GM12878 (cell line): ENCODE measurements around the gene KCNN3. TPM values are rescaled to one million over a fixed set of nuclear protein-coding genes. Genes with fewer than 3 reads are reported as not detected.

Experiments used
- ATAC-seq: fragments of 200-7000 bp; cut with Tn5 transposase; 3 replicates; pipeline ENCODE4 v1.9.1; 2020; ENCODE audit warnings: mild to moderate bottlenecking, moderate library complexity
- BruUV-seq: library from RNA; stranded (reverse); fragments of 400-500 nt; replicated peaks from 2 replicates; lab custom pipeline; 2021; lab: Mats Ljungman, UMichigan
- CTCF ChIA-PET: fragments of 300-600 bp; sonication (Branson Sonifier 250); formaldehyde crosslinking; extraction: SDS; loops from one replicate; lab custom pipeline; 2021; ENCODE audit warnings: inconsistent platforms; lab: Yijun Ruan, JAX
- POLR2A ChIA-PET: fragments of 350-600 bp; formaldehyde crosslinking; extraction: SDS; loops from one replicate; lab custom pipeline; 2021; ENCODE audit warnings: inconsistent platforms; lab: Charles Lee
- RAD21 ChIA-PET: fragments of 300-600 bp; sonication (Branson Sonifier 250); formaldehyde crosslinking; loops from one replicate; lab custom pipeline; 2023; ENCODE audit warnings: antibody characterized with exemption; ENCODE audit not compliant: unreplicated experiment; lab: Charles Lee
- SMC1A ChIA-PET: fragments of 300-600 bp; sonication (Branson Sonifier 250); formaldehyde crosslinking; loops from one replicate; lab custom pipeline; 2023; ENCODE audit not compliant: unreplicated experiment, uncharacterized antibody; lab: Charles Lee
- DNase-seq: peaks from one replicate; pipeline ENCODE4 v3.0.0-alpha.2; 2011; ENCODE audit warnings: low read depth, low spot score
- FAIRE-seq: peaks from 3 replicates; lab custom pipeline; 2011; peaks lifted over from hg19 to GRCh38; lab: Jason Lieb, UNC
- H2AFZ ChIP-seq: 2 replicates; pipeline ENCODE4 v1.6.0; 2011; ENCODE audit warnings: low read depth, low read length, control low read depth; ENCODE audit not compliant: control insufficient read depth
- H3K27ac ChIP-seq: 2 replicates; pipeline ENCODE4 v1.5.1; 2011; ENCODE audit warnings: control low read depth; ENCODE audit not compliant: control insufficient read depth, insufficient read depth
- H3K27me3 ChIP-seq, 2 experiments: replicated peaks in 1 of 2; 2 replicates each; pipeline versions ENCODE4 v1.6.0 to v1.6.1; 2011; ENCODE audit warnings: low read length in 1 of 2; ENCODE audit not compliant: control insufficient read depth in 2 of 2, insufficient read depth in 2 of 2
- H3K36me3 ChIP-seq, 2 experiments: 2 replicates each; pipeline ENCODE4 v1.5.1; 2011; ENCODE audit warnings: low read length in 1 of 2; ENCODE audit not compliant: control insufficient read depth in 2 of 2, insufficient read depth in 2 of 2
- H3K4me1 ChIP-seq: 2 replicates; pipeline ENCODE4 v1.6.1; 2011; ENCODE audit warnings: mild to moderate bottlenecking, low read length, moderate library complexity, mixed read lengths; ENCODE audit not compliant: control insufficient read depth, insufficient read depth
- H3K4me2 ChIP-seq: 2 replicates; pipeline ENCODE4 v1.6.0; 2011; ENCODE audit warnings: control low read depth; ENCODE audit not compliant: control insufficient read depth, insufficient read depth
- H3K4me3 ChIP-seq: fragments of 200-600 bp; sonication (generic); 2 replicates; pipeline ENCODE4 v1.5.1; 2016
- H3K79me2 ChIP-seq: 2 replicates; pipeline ENCODE4 v1.6.0; 2011; ENCODE audit warnings: low read length; ENCODE audit not compliant: control insufficient read depth, insufficient read depth
- H3K9ac ChIP-seq: 2 replicates; pipeline ENCODE4 v1.8.0; 2011; ENCODE audit warnings: low read length, control low read depth, mixed read lengths; ENCODE audit not compliant: control insufficient read depth, insufficient read depth
- H3K9me3 ChIP-seq: replicated peaks from 3 replicates; pipeline ENCODE4 v1.5.1; 2011; ENCODE audit warnings: mild to moderate bottlenecking, low read length; ENCODE audit not compliant: control insufficient read depth, insufficient read depth
- H4K20me1 ChIP-seq: 2 replicates; pipeline ENCODE4 v1.6.0; 2011; ENCODE audit not compliant: control insufficient read depth, insufficient read depth
- BHLHE40 ChIP-seq, 2 experiments: fragments of 450-650 bp in 1 of 2; IDR thresholded peaks; 2 replicates each; pipeline ENCODE4 v1.6.1; 2011 to 2017; ENCODE audit warnings: low read depth in 2 of 2, borderline replicate concordance in 1 of 2, improper control_type of control experiment in 1 of 2, low read length in 1 of 2, mild to moderate bottlenecking in 1 of 2
- CREM ChIP-seq: IDR thresholded peaks from 2 replicates; pipeline ENCODE4 v1.6.1; 2014; ENCODE audit warnings: antibody characterized with exemption, low read depth
- EED ChIP-seq: sonication (generic); IDR thresholded peaks from 2 replicates; pipeline ENCODE4 v1.6.1; 2016; ENCODE audit warnings: antibody characterized with exemption, low read depth
- EP300 ChIP-seq, 2 experiments: fragments of 150-350 bp in 1 of 2; IDR thresholded peaks; 2 replicates each; pipeline ENCODE4 v1.6.1; 2011 to 2012; ENCODE audit warnings: low read depth in 2 of 2, low read length in 2 of 2, borderline replicate concordance in 1 of 2, improper control_type of control experiment in 1 of 2, inconsistent platforms in 1 of 2; ENCODE audit not compliant: control insufficient read depth in 1 of 2
- GABPA ChIP-seq: IDR thresholded peaks from 2 replicates; pipeline ENCODE4 v1.6.1; 2014; ENCODE audit warnings: antibody characterized with exemption, low read depth, mild to moderate bottlenecking, inconsistent platforms
- IKZF1 ChIP-seq: fragments of 450-650 bp; conservative IDR thresholded peaks from 2 replicates; pipeline ENCODE4 v1.6.1; 2017; ENCODE audit warnings: antibody characterized with exemption, mild to moderate bottlenecking
- MAX ChIP-seq: IDR thresholded peaks from 2 replicates; pipeline ENCODE4 v1.6.1; 2012; ENCODE audit warnings: low read depth, low read length, improper control_type of control experiment
- MEF2A ChIP-seq: IDR thresholded peaks from 2 replicates; pipeline ENCODE4 v1.6.1; 2011; ENCODE audit warnings: low read depth, mild to moderate bottlenecking, low read length, moderate library complexity; ENCODE audit not compliant: insufficient read depth
- PAX5 ChIP-seq: IDR thresholded peaks from 2 replicates; pipeline ENCODE4 v1.6.1; 2011; ENCODE audit warnings: low read depth, low read length, borderline replicate concordance
- POLR2A ChIP-seq: IDR thresholded peaks from 2 replicates; pipeline ENCODE4 v1.6.1; 2011; ENCODE audit warnings: low read depth, mild to moderate bottlenecking, low read length
- RFX5 ChIP-seq: IDR thresholded peaks from 2 replicates; pipeline ENCODE4 v1.6.1; 2011; ENCODE audit warnings: low read depth, low read length, improper control_type of control experiment
- SRF ChIP-seq, 2 experiments: IDR thresholded peaks; 2 replicates each; pipeline ENCODE4 v1.6.1; 2011; ENCODE audit warnings: low read depth in 2 of 2, low read length in 2 of 2, mild to moderate bottlenecking in 1 of 2, moderate library complexity in 1 of 2
- TARDBP ChIP-seq: IDR thresholded peaks from 2 replicates; pipeline ENCODE4 v1.6.1; 2016; ENCODE audit warnings: borderline replicate concordance
- TCF12 ChIP-seq: IDR thresholded peaks from 2 replicates; pipeline ENCODE4 v1.6.1; 2011; ENCODE audit warnings: low read depth, mild to moderate bottlenecking, low read length
- TCF3 ChIP-seq: IDR thresholded peaks from 2 replicates; pipeline ENCODE4 v1.6.1; 2012; ENCODE audit warnings: low read depth, mild to moderate bottlenecking, low read length, borderline replicate concordance; ENCODE audit not compliant: insufficient read depth
- WGBS: methylation state at CpG from one replicate; pipeline ENCODE4 v1.1.6; 2016; ENCODE audit warnings: low lambda C conversion rate; ENCODE audit not compliant: insufficient replicate concordance, insufficient coverage; ENCODE audit errors: missing lambda C conversion rate; 5-methylcytosine and 5-hydroxymethylcytosine counted together
- in situ Hi-C: fragments of 300-500 bp; cut with MboI; formaldehyde crosslinking; loops from 9 replicates; pipeline ENCODE4 v1.14.3; 2018; ENCODE audit warnings: mixed read lengths
- intact Hi-C: fragments of 100-400 bp; cut with micrococcal nuclease; formaldehyde crosslinking; loops from one replicate; pipeline ENCODE4 v1.14.2; 2022; ENCODE audit not compliant: unreplicated experiment
- polyA plus RNA-seq, 11 experiments: library from polyadenylated mRNA; depleted of rRNA in 4 of 11; unstranded in 6 of 11; stranded (reverse) in 5 of 11; fragments of >200 nt; fragmentation: Nextera tagmentation in 4 of 11; fragmentation: Illumina TruSeq in 1 of 11; extraction: Ambion mirVana in 4 of 11; extraction: Trizol in 1 of 11; gene quantifications; 1 replicate in 1 of 11; 2 replicates in 10 of 11; pipeline versions ENCODE4 v1.2.1 to v1.2.3, GENCODE V29; 2011 to 2016; ENCODE audit warnings: inconsistent platforms in 2 of 11, missing spikeins in 2 of 11, low read depth in 1 of 11
- total RNA-seq, 4 experiments: library from RNA; depleted of rRNA in 3 of 4; stranded (reverse); fragments of >200 nt in 3 of 4; fragmentation: Illumina TruSeq in 1 of 4; extraction: Trizol in 1 of 4; gene quantifications; 2 replicates each; pipeline versions ENCODE4 v1.2.1 to v1.2.3, GENCODE V29; 2013 to 2021
- TF ChIP-seq, protein P1 (sequence below): IDR thresholded peaks from 2 replicates; pipeline ENCODE4 v1.6.1; 2011; ENCODE audit warnings: low read depth, low read length, improper control_type of control experiment, borderline replicate concordance
- TF ChIP-seq, protein P2 (sequence below): IDR thresholded peaks from 2 replicates; pipeline ENCODE4 v1.6.1; 2011; ENCODE audit warnings: mild to moderate bottlenecking, low read depth, low read length, moderate library complexity; ENCODE audit not compliant: insufficient replicate concordance
- TF ChIP-seq, protein P3 (sequence below): fragments of 450-650 bp; IDR thresholded peaks from 2 replicates; pipeline ENCODE4 v1.6.1; 2017; ENCODE audit warnings: antibody characterized with exemption, mild to moderate bottlenecking, moderate library complexity

Gene KCNN3
- total and polyA plus RNA-seq, 10 of the 15 experiments (the other 5 are each of a cell fraction or from before 2014, with no cell fraction given), result 3.5 to 26.4 (median 14.9) TPM

- H3K36me3 ChIP-seq, result peaks cover 2 to 11% of the 10 kb centered on the region in 2 experiments; a peak in 3 of 4 replicates
- peaks cover 30% of the 10 kb centered on the region for H3K79me2 ChIP-seq
- FAIRE-seq, result peak; percentile 79
- in situ Hi-C loops, result no loop called here
- DNase-seq, result no peak
- ChIA-PET RAD21 (interaction anchor here (0.9 to 2.5 kb wide), 15 partner anchors 11 to 278 kb away, joined by 3 to 21 read pairs (median 5); partner anchors contain the start of gene KCNN3), CTCF (interaction anchor here (1.0 to 3.0 kb wide), 10 partner anchors 11 to 106 kb away, joined by 3 to 13 read pairs (median 6); partner anchors contain the start of gene KCNN3), SMC1A (interaction anchor here (0.7 to 3.2 kb wide), 17 partner anchors 11 to 72 kb away, joined by 3 to 24 read pairs (median 5); partner anchors contain the start of gene KCNN3), POLR2A (interaction anchor here (0.5 to 2.8 kb wide), 9 partner anchors 12 to 147 kb away, joined by 3 to 12 read pairs (median 4); no protein-coding TSS in a partner anchor)
- ATAC-seq, result peak; percentile 84
- 49% methylated on average over 13 of the region's 13 CpGs for WGBS
- no peaks in the 10 kb centered on the region for H3K27me3 ChIP-seq
- H3K4me1 ChIP-seq, result peaks cover 33% of the 10 kb centered on the region
- H3K4me2 ChIP-seq, result peak overlapping the region; percentile 43; the same call in 1 of the 2 replicates
- H3K9me3 ChIP-seq, result no peaks in the 10 kb centered on the region
- H3K9ac ChIP-seq, result no peak overlapping the region
- H3K4me3 ChIP-seq, result no peak overlapping the region
- intact Hi-C loops, result no loop called here
- no peak overlapping the region for H3K27ac ChIP-seq
- H2AFZ ChIP-seq, result 0 out of 2 replicates have a peak overlapping the region, but pooled peaks have one; percentile 1
- peaks cover 3% of the 10 kb centered on the region for H4K20me1 ChIP-seq
- BruUV-seq, result no TSS peak
- TF ChIP-seq MEF2A (peak; percentile 12; the same call in 1 of the 2 replicates), POLR2A (peak; percentile 47; the same call in 1 of the 2 replicates), TCF12 (peak; percentile 100), GABPA (0 out of 2 replicates have a peak, but pooled peaks have one; percentile 65), SRF (IDR thresholded peaks at IDR 0.05; ENCODE audit: low read depth in 2 of 2, low read length in 2 of 2) (no peak), TARDBP (0 out of 2 replicates have a peak, but pooled peaks have one; percentile 33), MAX (peak; percentile 39; the same call in 1 of the 2 replicates), RFX5 (no peak), CREM (peak; percentile 57; the same call in 1 of the 2 replicates), BHLHE40 (IDR thresholded peaks at IDR 0.05; ENCODE audit: borderline replicate concordance in 1 of 2, low read depth in 2 of 2, low read length in 1 of 2) (peak; percentile 73 to 86), IKZF1 (peak; percentile 42; the same call in 1 of the 2 replicates), EP300 (IDR thresholded peaks at IDR 0.05; ENCODE audit: borderline replicate concordance in 1 of 2, control insufficient read depth in 1 of 2, low read depth in 2 of 2, low read length in 2 of 2) (peak in 1 of 2 experiments; percentile 73; a peak in 2 of 4 replicates), EED (peak; percentile 65), PAX5 (peak; percentile 44; the same call in 1 of the 2 replicates), TCF3 (peak; percentile 100)
- TF ChIP-seq, protein P1, sequence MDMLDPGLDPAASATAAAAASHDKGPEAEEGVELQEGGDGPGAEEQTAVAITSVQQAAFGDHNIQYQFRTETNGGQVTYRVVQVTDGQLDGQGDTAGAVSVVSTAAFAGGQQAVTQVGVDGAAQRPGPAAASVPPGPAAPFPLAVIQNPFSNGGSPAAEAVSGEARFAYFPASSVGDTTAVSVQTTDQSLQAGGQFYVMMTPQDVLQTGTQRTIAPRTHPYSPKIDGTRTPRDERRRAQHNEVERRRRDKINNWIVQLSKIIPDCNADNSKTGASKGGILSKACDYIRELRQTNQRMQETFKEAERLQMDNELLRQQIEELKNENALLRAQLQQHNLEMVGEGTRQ, result peak; percentile 48
- TF ChIP-seq, protein P2, sequence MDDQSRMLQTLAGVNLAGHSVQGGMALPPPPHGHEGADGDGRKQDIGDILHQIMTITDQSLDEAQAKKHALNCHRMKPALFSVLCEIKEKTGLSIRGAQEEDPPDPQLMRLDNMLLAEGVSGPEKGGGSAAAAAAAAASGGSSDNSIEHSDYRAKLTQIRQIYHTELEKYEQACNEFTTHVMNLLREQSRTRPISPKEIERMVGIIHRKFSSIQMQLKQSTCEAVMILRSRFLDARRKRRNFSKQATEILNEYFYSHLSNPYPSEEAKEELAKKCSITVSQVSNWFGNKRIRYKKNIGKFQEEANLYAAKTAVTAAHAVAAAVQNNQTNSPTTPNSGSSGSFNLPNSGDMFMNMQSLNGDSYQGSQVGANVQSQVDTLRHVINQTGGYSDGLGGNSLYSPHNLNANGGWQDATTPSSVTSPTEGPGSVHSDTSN, result peak; percentile 81
- TF ChIP-seq, protein P3, sequence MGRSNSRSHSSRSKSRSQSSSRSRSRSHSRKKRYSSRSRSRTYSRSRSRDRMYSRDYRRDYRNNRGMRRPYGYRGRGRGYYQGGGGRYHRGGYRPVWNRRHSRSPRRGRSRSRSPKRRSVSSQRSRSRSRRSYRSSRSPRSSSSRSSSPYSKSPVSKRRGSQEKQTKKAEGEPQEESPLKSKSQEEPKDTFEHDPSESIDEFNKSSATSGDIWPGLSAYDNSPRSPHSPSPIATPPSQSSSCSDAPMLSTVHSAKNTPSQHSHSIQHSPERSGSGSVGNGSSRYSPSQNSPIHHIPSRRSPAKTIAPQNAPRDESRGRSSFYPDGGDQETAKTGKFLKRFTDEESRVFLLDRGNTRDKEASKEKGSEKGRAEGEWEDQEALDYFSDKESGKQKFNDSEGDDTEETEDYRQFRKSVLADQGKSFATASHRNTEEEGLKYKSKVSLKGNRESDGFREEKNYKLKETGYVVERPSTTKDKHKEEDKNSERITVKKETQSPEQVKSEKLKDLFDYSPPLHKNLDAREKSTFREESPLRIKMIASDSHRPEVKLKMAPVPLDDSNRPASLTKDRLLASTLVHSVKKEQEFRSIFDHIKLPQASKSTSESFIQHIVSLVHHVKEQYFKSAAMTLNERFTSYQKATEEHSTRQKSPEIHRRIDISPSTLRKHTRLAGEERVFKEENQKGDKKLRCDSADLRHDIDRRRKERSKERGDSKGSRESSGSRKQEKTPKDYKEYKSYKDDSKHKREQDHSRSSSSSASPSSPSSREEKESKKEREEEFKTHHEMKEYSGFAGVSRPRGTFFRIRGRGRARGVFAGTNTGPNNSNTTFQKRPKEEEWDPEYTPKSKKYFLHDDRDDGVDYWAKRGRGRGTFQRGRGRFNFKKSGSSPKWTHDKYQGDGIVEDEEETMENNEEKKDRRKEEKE, result no peak
These were observed 32.4 kb downstream of the KCNN3 start for GRCh38 chr1:154837672-154838171.
